ENCODE data around the gene SUSD4.

DNA sequence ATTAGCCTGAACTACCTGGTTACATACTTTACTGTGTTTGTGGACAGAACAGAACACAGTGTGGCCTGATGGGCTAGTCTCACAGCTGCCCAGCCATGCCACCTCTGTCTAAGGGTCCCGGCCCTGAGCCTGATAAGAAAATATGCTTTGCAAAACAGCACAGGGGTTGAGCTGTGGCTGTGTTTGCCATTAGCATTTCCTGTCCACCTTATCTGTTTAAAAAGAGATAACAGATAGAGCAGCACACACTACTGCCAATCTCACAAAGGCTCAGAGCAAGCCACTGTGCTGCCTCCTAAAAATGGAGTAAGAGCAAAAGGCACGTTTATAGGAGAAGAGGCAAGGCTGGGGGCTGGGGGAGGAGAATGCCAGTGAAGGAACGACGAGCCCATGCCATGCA is 95.0 kb downstream of the SUSD4 start:
- TF ChIP-seq CTCF (conservative IDR thresholded peaks at IDR 0.05; ENCODE audit: low read length) (no peak), EZH2phosphoT487 (IDR thresholded peaks at IDR 0.05; ENCODE audit: borderline replicate concordance) (no peak)
